Right lobe of liver (tissue), 6 donors: ENCODE data around the gene KIAA1671. TPM values are rescaled to one million over a fixed set of nuclear protein-coding genes. Genes with fewer than 3 reads are reported as not detected.

ENCODE experiments used
- ATAC-seq, 4 donors: fragments of 200-7000 bp; cut with Tn5 transposase; one replicate each; pipeline ENCODE4 v1.9.1; 2020; ENCODE audit warnings: mild to moderate bottlenecking in 4 of 4, moderate library complexity in 4 of 4
- DNase-seq, 3 donors: peaks; one replicate each; pipeline ENCODE4 v3.0.0-alpha.2; 2020
- H3K27ac ChIP-seq, 3 donors: fragments of 200-600 bp; one replicate each; pipeline ENCODE4 v1.8.0; 2022
- H3K27me3 ChIP-seq, 2 donors: fragments of 200-600 bp; one replicate each; pipeline ENCODE4 v1.8.0; 2022
- H3K36me3 ChIP-seq, 4 donors: fragments of 200-600 bp; sonication (generic) in 1 of 4; one replicate each; pipeline versions ENCODE4 v1.5.1 to v1.8.0; 2017 to 2022; ENCODE audit warnings: control low read depth in 1 of 4
- H3K4me1 ChIP-seq, 4 donors: fragments of 200-600 bp; sonication (generic) in 1 of 4; one replicate each; pipeline versions ENCODE4 v1.5.1 to v1.8.0; 2017 to 2022; ENCODE audit warnings: control low read depth in 1 of 4
- H3K4me3 ChIP-seq, 3 donors: fragments of 200-600 bp; one replicate each; pipeline ENCODE4 v1.8.0; 2022
- H3K9me3 ChIP-seq, 4 donors: fragments of 200-600 bp; sonication (generic) in 1 of 4; one replicate each; pipeline versions ENCODE4 v1.5.1 to v1.8.0; 2017 to 2022; ENCODE audit warnings: control low read depth in 1 of 4
- POLR2A ChIP-seq: fragments of 450-650 bp; IDR thresholded peaks from one replicate; pipeline ENCODE4 v1.6.1; 2017; ENCODE audit warnings: antibody characterized with exemption, mild to moderate bottlenecking
- WGBS: methylation state at CpG from one replicate; pipeline ENCODE4 v1.1.6; 2018; ENCODE audit warnings: low coverage, low lambda C conversion rate; ENCODE audit not compliant: insufficient coverage; ENCODE audit errors: missing lambda C conversion rate; 5-methylcytosine and 5-hydroxymethylcytosine counted together
- intact Hi-C, 2 donors: fragments of 100-400 bp; cut with DNase I; formaldehyde crosslinking; loops; one replicate each; pipeline versions ENCODE4 v1.11.2 to v1.14.1; 2022
- total RNA-seq, 6 experiments: library from RNA; depleted of rRNA in 2 of 6; stranded (reverse); fragments of >200 nt in 2 of 6; fragmentation: NEBNext Ultra II Directional in 3 of 6; extraction: Animal tissue kit (Norgen Biotek cat#: 25700) in 3 of 6; gene quantifications; one replicate each; pipeline versions ENCODE4 v1.1.0 to v1.2.4, GENCODE V29; 2016 to 2023
- TF ChIP-seq, protein P1 (sequence below), 4 donors: fragments of 200-600 bp in 3 of 4; fragments of 450-650 bp in 1 of 4; IDR thresholded peaks; one replicate each; pipeline versions ENCODE4 v1.5.1 to v1.8.0; 2016 to 2022; ENCODE audit warnings: antibody characterized with exemption in 4 of 4, mild to moderate bottlenecking in 2 of 4
- donor health status: DM: no; HTN: yes; CAD: no.
- donor health status: DM: no; HTN: no; CAD: no.
- donor health status: DM: no; HTN: no; CAD: no.
- donor health status: DM: no; HTN: yes; CAD: no.
- donor health status: DM: no; HTN: yes; CAD: no.

KIAA1671 gene
- total RNA-seq, 6 experiments from 2014 or later = 31.1 to 56.6 (median 39.2) TPM

GRCh38 chr22:24975125-24975640, 22.7 kb downstream of the KIAA1671 start:
- no peaks in the 10 kb centered on the region for H3K27me3 ChIP-seq
- H3K4me1 ChIP-seq = peaks cover 0 to 23% (median 6%) of the 10 kb centered on the region in 4 donors
- intact Hi-C loops = no loop called here
- H3K4me3 ChIP-seq = no peak overlapping the region
- TF ChIP-seq POLR2A = no peak
- TF ChIP-seq, protein P1, sequence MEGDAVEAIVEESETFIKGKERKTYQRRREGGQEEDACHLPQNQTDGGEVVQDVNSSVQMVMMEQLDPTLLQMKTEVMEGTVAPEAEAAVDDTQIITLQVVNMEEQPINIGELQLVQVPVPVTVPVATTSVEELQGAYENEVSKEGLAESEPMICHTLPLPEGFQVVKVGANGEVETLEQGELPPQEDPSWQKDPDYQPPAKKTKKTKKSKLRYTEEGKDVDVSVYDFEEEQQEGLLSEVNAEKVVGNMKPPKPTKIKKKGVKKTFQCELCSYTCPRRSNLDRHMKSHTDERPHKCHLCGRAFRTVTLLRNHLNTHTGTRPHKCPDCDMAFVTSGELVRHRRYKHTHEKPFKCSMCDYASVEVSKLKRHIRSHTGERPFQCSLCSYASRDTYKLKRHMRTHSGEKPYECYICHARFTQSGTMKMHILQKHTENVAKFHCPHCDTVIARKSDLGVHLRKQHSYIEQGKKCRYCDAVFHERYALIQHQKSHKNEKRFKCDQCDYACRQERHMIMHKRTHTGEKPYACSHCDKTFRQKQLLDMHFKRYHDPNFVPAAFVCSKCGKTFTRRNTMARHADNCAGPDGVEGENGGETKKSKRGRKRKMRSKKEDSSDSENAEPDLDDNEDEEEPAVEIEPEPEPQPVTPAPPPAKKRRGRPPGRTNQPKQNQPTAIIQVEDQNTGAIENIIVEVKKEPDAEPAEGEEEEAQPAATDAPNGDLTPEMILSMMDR (IDR thresholded peaks at IDR 0.05) = no peak
- no peaks in the 10 kb centered on the region for H3K9me3 ChIP-seq
- DNase-seq = no peak
- H3K27ac ChIP-seq = no peak overlapping the region
- no peak for ATAC-seq
- no peaks in the 10 kb centered on the region for H3K36me3 ChIP-seq
- WGBS = 78% methylated on average over 5 of the region's 5 CpGs

GRCh38 chr22:24975813-24976341, 23.4 kb downstream of the KIAA1671 start:
- no CpG with 5 or more reads among the region's 11 CpGs for WGBS

GRCh38 chr22:24976442-24977218, 24.1 kb downstream of the KIAA1671 start:
- no peak for DNase-seq
- ATAC-seq = peak in 1 of 4 donors; percentile 8
- 58% methylated on average over 9 of the region's 18 CpGs for WGBS

More at GRCh38 chr22:24975813-24976341, 23.4 kb downstream of the KIAA1671 start:
- ATAC-seq (no peak), DNase-seq (no peak)
- TF ChIP-seq, protein P1 (IDR thresholded peaks at IDR 0.05) = no peak
- no peak for TF ChIP-seq POLR2A
- H3K27me3 ChIP-seq = no peaks in the 10 kb centered on the region
- no peaks in the 10 kb centered on the region for H3K9me3 ChIP-seq
- no peak overlapping the region for H3K4me3 ChIP-seq
- H3K36me3 ChIP-seq = no peaks in the 10 kb centered on the region
- H3K4me1 ChIP-seq = peaks cover 0 to 18% (median 6%) of the 10 kb centered on the region in 4 donors
- H3K27ac ChIP-seq = no peak overlapping the region
- intact Hi-C loops = no loop called here

GRCh38 chr22:24977370-24978221, 25.1 kb downstream of the KIAA1671 start:
- no peak overlapping the region for H3K4me3 ChIP-seq
- H3K9me3 ChIP-seq = no peaks in the 10 kb centered on the region
- WGBS = 36% methylated on average over 6 of the region's 12 CpGs
- no peaks in the 10 kb centered on the region for H3K27me3 ChIP-seq
- ATAC-seq (peak; percentile 75 to 89 (median 82)), DNase-seq (peak; percentile 58 to 74 (median 73))
- TF ChIP-seq POLR2A = no peak
- TF ChIP-seq, protein P1 (IDR thresholded peaks at IDR 0.05) = no peak
- H3K27ac ChIP-seq = peak overlapping the region; percentile 58 to 70 (median 59)
- H3K36me3 ChIP-seq = no peaks in the 10 kb centered on the region
- intact Hi-C loops = no loop called here
- H3K4me1 ChIP-seq = peaks cover 0 to 18% (median 6%) of the 10 kb centered on the region in 4 donors

More at GRCh38 chr22:24976442-24977218, 24.1 kb downstream of the KIAA1671 start:
- TF ChIP-seq, protein P1 (IDR thresholded peaks at IDR 0.05) = no peak
- TF ChIP-seq POLR2A = no peak
- H3K9me3 ChIP-seq = no peaks in the 10 kb centered on the region
- peaks cover 0 to 18% (median 6%) of the 10 kb centered on the region in 4 donors for H3K4me1 ChIP-seq
- peak overlapping the region in 2 of 3 donors; percentile 58 to 70 for H3K27ac ChIP-seq
- no peaks in the 10 kb centered on the region for H3K27me3 ChIP-seq
- intact Hi-C loops = no loop called here
- H3K36me3 ChIP-seq = no peaks in the 10 kb centered on the region
- H3K4me3 ChIP-seq = no peak overlapping the region
